Measurements from ENCODE around the gene ZCCHC13. TPM values are rescaled to one million over a fixed set of nuclear protein-coding genes. Genes with fewer than 3 reads are reported as not detected.

Gene ZCCHC13
- polyA plus RNA-seq, 3 donors = not detected

DNA sequence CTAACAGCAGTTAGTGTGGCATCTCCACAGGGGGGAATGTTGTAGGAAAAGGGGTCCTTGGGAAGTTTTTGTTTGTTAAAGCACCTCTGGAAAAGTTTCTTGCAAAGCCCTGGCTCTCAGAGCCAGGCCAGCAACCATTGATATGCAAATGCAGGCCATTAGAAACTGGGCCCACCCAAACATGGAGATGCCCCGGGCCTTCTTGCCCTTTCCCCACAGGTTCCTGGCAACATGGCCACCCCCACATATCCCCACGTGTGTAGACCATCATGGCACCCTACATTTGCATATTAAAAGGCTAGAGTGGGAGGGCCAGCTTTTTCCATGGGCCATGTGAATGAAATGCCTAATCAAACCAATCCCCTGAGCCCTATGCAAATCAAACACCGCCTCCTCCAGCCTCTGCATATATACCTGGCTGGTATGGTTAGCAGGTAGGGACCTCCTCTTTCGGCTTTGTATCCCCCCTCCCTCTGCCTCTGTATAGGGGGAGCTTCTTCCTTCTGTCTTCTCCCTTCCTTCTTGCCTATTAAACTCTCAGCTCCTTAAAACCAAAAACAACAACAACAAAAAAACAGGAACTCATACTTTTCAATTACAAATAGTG, 44.0 kb upstream of the ZCCHC13 start:
- H3K79me2 ChIP-seq (ENCODE audit: insufficient read depth, low read length) = no peaks in the 10 kb centered on the region
- no peak overlapping the region for H3K27ac ChIP-seq (ENCODE audit: low read depth in 1 of 2, low read length in 2 of 2)
- no peak overlapping the region for H3K9ac ChIP-seq (ENCODE audit: insufficient read depth, low read length, poor library complexity, severe bottlenecking)
- Mint-ChIP-seq H3K27me3 (ENCODE audit: low read depth in 3 of 3) (peaks cover 0 to 4% (median 0%) of the 10 kb centered on the region in 3 donors), H3K27ac (no peak overlapping the region), H3K36me3 (peaks cover 24 to 56% of the 10 kb centered on the region in 2 donors), H3K4me3 (no peak overlapping the region), H3K4me1 (peaks cover 11% of the 10 kb centered on the region), H3K9me3 (peaks cover 0 to 5% (median 0%) of the 10 kb centered on the region in 7 donors)
- H4K20me1 ChIP-seq (ENCODE audit: insufficient read depth, low read length) = no peaks in the 10 kb centered on the region
- no peaks in the 10 kb centered on the region for H3K27me3 ChIP-seq (ENCODE audit: control insufficient read depth in 2 of 2, insufficient read depth in 2 of 2, low read length in 2 of 2)
- H3K9me3 ChIP-seq (replicated peaks in 1 of 2; ENCODE audit: control insufficient read depth in 1 of 2, insufficient read depth in 1 of 2, low read length in 2 of 2) = no peaks in the 10 kb centered on the region
- no peaks in the 10 kb centered on the region for H3K4me1 ChIP-seq (ENCODE audit: control insufficient read depth in 1 of 2, insufficient read depth in 2 of 2, low read length in 2 of 2)
- H3K4me3 ChIP-seq (replicated peaks in 1 of 3; ENCODE audit: low read depth in 2 of 3, low read length in 3 of 3) = no peak overlapping the region
- no CpG with 5 or more reads among the region's 4 CpGs for whole genome bisulfite sequencing (ENCODE audit: insufficient coverage)
- intact Hi-C loops (cut with micrococcal nuclease) = no loop called here
- TF ChIP-seq, protein P1, sequence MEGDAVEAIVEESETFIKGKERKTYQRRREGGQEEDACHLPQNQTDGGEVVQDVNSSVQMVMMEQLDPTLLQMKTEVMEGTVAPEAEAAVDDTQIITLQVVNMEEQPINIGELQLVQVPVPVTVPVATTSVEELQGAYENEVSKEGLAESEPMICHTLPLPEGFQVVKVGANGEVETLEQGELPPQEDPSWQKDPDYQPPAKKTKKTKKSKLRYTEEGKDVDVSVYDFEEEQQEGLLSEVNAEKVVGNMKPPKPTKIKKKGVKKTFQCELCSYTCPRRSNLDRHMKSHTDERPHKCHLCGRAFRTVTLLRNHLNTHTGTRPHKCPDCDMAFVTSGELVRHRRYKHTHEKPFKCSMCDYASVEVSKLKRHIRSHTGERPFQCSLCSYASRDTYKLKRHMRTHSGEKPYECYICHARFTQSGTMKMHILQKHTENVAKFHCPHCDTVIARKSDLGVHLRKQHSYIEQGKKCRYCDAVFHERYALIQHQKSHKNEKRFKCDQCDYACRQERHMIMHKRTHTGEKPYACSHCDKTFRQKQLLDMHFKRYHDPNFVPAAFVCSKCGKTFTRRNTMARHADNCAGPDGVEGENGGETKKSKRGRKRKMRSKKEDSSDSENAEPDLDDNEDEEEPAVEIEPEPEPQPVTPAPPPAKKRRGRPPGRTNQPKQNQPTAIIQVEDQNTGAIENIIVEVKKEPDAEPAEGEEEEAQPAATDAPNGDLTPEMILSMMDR (IDR thresholded peaks at IDR 0.05) = no peak
- DNase-seq = no peak
- H3K36me3 ChIP-seq (replicated peaks in 1 of 2; ENCODE audit: control insufficient read depth in 1 of 2, insufficient read depth in 2 of 2, low read length in 2 of 2) = peaks cover 22 to 67% of the 10 kb centered on the region in 2 donors
- H2AFZ ChIP-seq (ENCODE audit: insufficient read depth, low read depth, low read length, poor library complexity, severe bottlenecking) = no peak overlapping the region
- H3K4me2 ChIP-seq (replicated peaks; ENCODE audit: extremely low read depth, low read length, poor library complexity, severe bottlenecking) = no peak overlapping the region

GRCh38 chrX:74262452-74263209, 41.3 kb upstream of the ZCCHC13 start:
- no peak overlapping the region for H3K4me2 ChIP-seq (replicated peaks; ENCODE audit: extremely low read depth, low read length, poor library complexity, severe bottlenecking)
- H3K27ac Mint-ChIP-seq = peak overlapping the region in 1 of 7 donors; percentile 27
- WGBS (ENCODE audit: insufficient coverage) = no CpG with 5 or more reads among the region's 1 CpG

More at GRCh38 chrX:74262452-74263209, 41.3 kb upstream of the ZCCHC13 start:
- no peak overlapping the region for H3K4me3 ChIP-seq (replicated peaks in 1 of 3; ENCODE audit: low read depth in 2 of 3, low read length in 3 of 3)
- H3K4me3 Mint-ChIP-seq = no peak overlapping the region
- peaks cover 7% of the 10 kb centered on the region for H4K20me1 ChIP-seq (ENCODE audit: insufficient read depth, low read length)
- DNase-seq = no peak
- peaks cover 0 to 3% (median 0%) of the 10 kb centered on the region in 3 donors for H3K27me3 Mint-ChIP-seq (ENCODE audit: low read depth in 3 of 3)
- H3K9me3 ChIP-seq (replicated peaks in 1 of 2; ENCODE audit: control insufficient read depth in 1 of 2, insufficient read depth in 1 of 2, low read length in 2 of 2) = no peaks in the 10 kb centered on the region
- TF ChIP-seq, protein P1 (IDR thresholded peaks at IDR 0.05) = no peak
- H3K36me3 Mint-ChIP-seq = peaks cover 17 to 45% of the 10 kb centered on the region in 2 donors
- no peaks in the 10 kb centered on the region for H3K4me1 ChIP-seq (ENCODE audit: control insufficient read depth in 1 of 2, insufficient read depth in 2 of 2, low read length in 2 of 2)
- no peak overlapping the region for H2AFZ ChIP-seq (ENCODE audit: insufficient read depth, low read depth, low read length, poor library complexity, severe bottlenecking)
- peaks cover 0 to 5% (median 0%) of the 10 kb centered on the region in 7 donors for H3K9me3 Mint-ChIP-seq
- no peak overlapping the region for H3K27ac ChIP-seq (ENCODE audit: low read depth in 1 of 2, low read length in 2 of 2)
- no peaks in the 10 kb centered on the region for H3K4me1 Mint-ChIP-seq
- H3K79me2 ChIP-seq (ENCODE audit: insufficient read depth, low read length) = no peaks in the 10 kb centered on the region
- H3K9ac ChIP-seq (ENCODE audit: insufficient read depth, low read length, poor library complexity, severe bottlenecking) = no peak overlapping the region
- H3K27me3 ChIP-seq (ENCODE audit: control insufficient read depth in 2 of 2, insufficient read depth in 2 of 2, low read length in 2 of 2) = no peaks in the 10 kb centered on the region
- intact Hi-C loops (cut with micrococcal nuclease) = no loop called here
- H3K36me3 ChIP-seq (replicated peaks in 1 of 2; ENCODE audit: control insufficient read depth in 1 of 2, insufficient read depth in 2 of 2, low read length in 2 of 2) = peaks cover 22 to 56% of the 10 kb centered on the region in 2 donors

Data from CD14-positive monocyte (primary cell).